OCI-LY1 (cell line): Measurements from ENCODE around the gene FUBP1.

ENCODE experiments used
- CTCF ChIP-seq: fragments of 200-600 bp; sonication (generic), shearing (Covaris generic); IDR thresholded peaks from 2 replicates; pipeline ENCODE4 v1.5.1; 2017; ENCODE audit warnings: mild to moderate bottlenecking, antibody characterized with exemption, low read length, moderate library complexity, mixed read lengths
- EZH2 ChIP-seq: fragments of 200-600 bp; sonication (generic), shearing (Covaris generic); IDR thresholded peaks from 2 replicates; pipeline ENCODE4 v1.8.0; 2017; ENCODE audit warnings: borderline replicate concordance, mixed run types, mild to moderate bottlenecking, antibody characterized with exemption, low read length, moderate library complexity, mixed read lengths

- TF ChIP-seq CTCF (no peak), EZH2 (no peak)
Observed at GRCh38 chr1:77925518-77925917, 53.4 kb downstream of the FUBP1 start.
